ENCODE results near the gene NTN5.
"Not testable (repeated sequence)": the region's sequence is repeated elsewhere in the genome, so short reads cannot be mapped to it uniquely, and the experiment has no call there.

Gene NTN5

GRCh38 chr19:48695743-48696352 is 23.0 kb upstream of the NTN5 start, which contains the start of gene FUT2:
FUT2 (plus strand) TSS chr19:48695971; CDS start chr19:48702957, 6,986 bp downstream.
- peak within 1 kb of the TSS; percentile 31 for H3K4me3 ChIP-seq (ENCODE audit: low read length)
- no peak for TF ChIP-seq CTCF (conservative IDR thresholded peaks at IDR 0.05; ENCODE audit: low read depth, low read length)
- no peak for DNase-seq (ENCODE audit: low read depth)

GRCh38 chr19:48693629-48694028 is 20.8 kb upstream of the NTN5 start:
- H3K4me3 ChIP-seq (ENCODE audit: low read length); DNase-seq (ENCODE audit: low read depth): not testable (repeated sequence)

- H3K4me3 ChIP-seq (ENCODE audit: low read length) = no peak overlapping the region
- no peak for TF ChIP-seq CTCF (conservative IDR thresholded peaks at IDR 0.05; ENCODE audit: low read depth, low read length)
- no peak for DNase-seq (ENCODE audit: low read depth)
Observed at GRCh38 chr19:48689449-48689848, 16.6 kb upstream of the NTN5 start.

GRCh38 chr19:48687776-48688175 is 15.0 kb upstream of the NTN5 start:
- no peak for TF ChIP-seq CTCF (conservative IDR thresholded peaks at IDR 0.05; ENCODE audit: low read depth, low read length)
- DNase-seq (ENCODE audit: low read depth) = no peak
- no peak overlapping the region for H3K4me3 ChIP-seq (ENCODE audit: low read length)

- not testable (repeated sequence) for DNase-seq (ENCODE audit: low read depth)
Observed at GRCh38 chr19:48686637-48687036, 13.8 kb upstream of the NTN5 start.

GRCh38 chr19:48686088-48686487 is 13.3 kb upstream of the NTN5 start:
- DNase-seq (ENCODE audit: low read depth) = no peak
- TF ChIP-seq CTCF (conservative IDR thresholded peaks at IDR 0.05; ENCODE audit: low read depth, low read length) = no peak
- no peak overlapping the region for H3K4me3 ChIP-seq (ENCODE audit: low read length)

More at GRCh38 chr19:48686637-48687036, 13.8 kb upstream of the NTN5 start:
- not testable (repeated sequence) for H3K4me3 ChIP-seq (ENCODE audit: low read length)

GRCh38 chr19:48685583-48685982 is 12.8 kb upstream of the NTN5 start:
- H3K4me3 ChIP-seq (ENCODE audit: low read length) = no peak overlapping the region
- no peak for DNase-seq (ENCODE audit: low read depth)
- no peak for TF ChIP-seq CTCF (conservative IDR thresholded peaks at IDR 0.05; ENCODE audit: low read depth, low read length)

GRCh38 chr19:48683349-48683748 is 10.5 kb upstream of the NTN5 start:
- peak overlapping the region; percentile 27 for H3K4me3 ChIP-seq (ENCODE audit: low read length)
- no peak for TF ChIP-seq CTCF (conservative IDR thresholded peaks at IDR 0.05; ENCODE audit: low read depth, low read length)
- DNase-seq (ENCODE audit: low read depth) = no peak
